Loucy (cell line): ENCODE data around the gene CACNA1B.

Experiments
- EZH2phosphoT487 ChIP-seq: fragments of 200-600 bp; IDR thresholded peaks from 2 replicates; pipeline ENCODE4 v1.6.1; 2018; ENCODE audit warnings: antibody characterized with exemption, mild to moderate bottlenecking, moderate library complexity, borderline replicate concordance
- TF ChIP-seq, protein P1 (sequence below): fragments of 200-600 bp; sonication (generic); conservative IDR thresholded peaks from 2 replicates; pipeline ENCODE4 v1.5.1; 2014; ENCODE audit warnings: mild to moderate bottlenecking, antibody characterized with exemption, low read length

DNA sequence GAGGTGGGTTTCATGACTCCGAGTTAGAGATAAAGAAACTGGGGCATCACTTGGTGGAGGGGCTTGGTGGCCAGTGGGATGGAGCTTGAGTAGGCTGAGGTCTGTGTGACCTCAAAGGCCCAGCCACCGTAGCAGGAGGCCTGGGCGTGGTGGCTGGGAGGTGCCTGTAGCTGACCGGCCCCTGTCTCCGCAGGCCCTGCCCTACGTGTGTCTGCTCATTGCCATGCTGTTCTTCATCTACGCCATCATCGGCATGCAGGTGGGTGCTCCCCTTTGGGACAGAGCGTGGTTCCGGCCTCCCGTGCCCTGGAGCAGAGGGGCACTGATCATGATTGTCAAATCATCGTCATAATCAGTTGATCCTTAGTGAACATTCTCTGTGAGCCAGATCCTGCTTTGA is 196.2 kb downstream of the CACNA1B start:
- no peak for TF ChIP-seq EZH2phosphoT487
- TF ChIP-seq, protein P1, sequence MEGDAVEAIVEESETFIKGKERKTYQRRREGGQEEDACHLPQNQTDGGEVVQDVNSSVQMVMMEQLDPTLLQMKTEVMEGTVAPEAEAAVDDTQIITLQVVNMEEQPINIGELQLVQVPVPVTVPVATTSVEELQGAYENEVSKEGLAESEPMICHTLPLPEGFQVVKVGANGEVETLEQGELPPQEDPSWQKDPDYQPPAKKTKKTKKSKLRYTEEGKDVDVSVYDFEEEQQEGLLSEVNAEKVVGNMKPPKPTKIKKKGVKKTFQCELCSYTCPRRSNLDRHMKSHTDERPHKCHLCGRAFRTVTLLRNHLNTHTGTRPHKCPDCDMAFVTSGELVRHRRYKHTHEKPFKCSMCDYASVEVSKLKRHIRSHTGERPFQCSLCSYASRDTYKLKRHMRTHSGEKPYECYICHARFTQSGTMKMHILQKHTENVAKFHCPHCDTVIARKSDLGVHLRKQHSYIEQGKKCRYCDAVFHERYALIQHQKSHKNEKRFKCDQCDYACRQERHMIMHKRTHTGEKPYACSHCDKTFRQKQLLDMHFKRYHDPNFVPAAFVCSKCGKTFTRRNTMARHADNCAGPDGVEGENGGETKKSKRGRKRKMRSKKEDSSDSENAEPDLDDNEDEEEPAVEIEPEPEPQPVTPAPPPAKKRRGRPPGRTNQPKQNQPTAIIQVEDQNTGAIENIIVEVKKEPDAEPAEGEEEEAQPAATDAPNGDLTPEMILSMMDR = no peak
